HG03378 (cell line): Measurements from ENCODE around the gene REXO5.
"Not testable (repeated sequence)": the region's sequence is repeated elsewhere in the genome, so short reads cannot be mapped to it uniquely, and the experiment has no call there.

ENCODE experiments used
- ATAC-seq: cut with Tn5 transposase; IDR thresholded peaks from one replicate; pipeline ENCODE4 v1.9.1; 2021; ENCODE audit warnings: mild to moderate bottlenecking, moderate library complexity; ENCODE audit not compliant: unreplicated experiment

The REXO5 gene

GRCh38 chr16:20847550-20847949, 41.2 kb downstream of the REXO5 start:
- ATAC-seq = no peak

- no peak for ATAC-seq
These were observed 43.5 kb downstream of the REXO5 start for GRCh38 chr16:20849589-20850390.

GRCh38 chr16:20850981-20851380, 44.7 kb downstream of the REXO5 start:
- no peak for ATAC-seq

- no peak for ATAC-seq
These were observed 45.3 kb downstream of the REXO5 start for GRCh38 chr16:20851601-20852000.

GRCh38 chr16:20853143-20853542, 46.8 kb downstream of the REXO5 start:
- ATAC-seq = no peak

- ATAC-seq = no peak
These were observed 47.8 kb downstream of the REXO5 start for GRCh38 chr16:20853981-20854620.

GRCh38 chr16:20854963-20855362, 48.6 kb downstream of the REXO5 start:
- no peak for ATAC-seq

GRCh38 chr16:20857281-20857680, 51.0 kb downstream of the REXO5 start:
- ATAC-seq = no peak

- no peak for ATAC-seq
These were observed 52.9 kb downstream of the REXO5 start for GRCh38 chr16:20859229-20859628.

- ATAC-seq = no peak
These were observed 53.4 kb downstream of the REXO5 start for GRCh38 chr16:20859699-20860098.

- no peak for ATAC-seq
These were observed 54.0 kb downstream of the REXO5 start for GRCh38 chr16:20860361-20860760.

- not testable (repeated sequence) for ATAC-seq
These were observed 54.7 kb downstream of the REXO5 start for GRCh38 chr16:20860995-20861394.

GRCh38 chr16:20862162-20862960, 56.0 kb downstream of the REXO5 start:
- ATAC-seq = no peak

GRCh38 chr16:20864376-20864775, 58.0 kb downstream of the REXO5 start:
- ATAC-seq = not testable (repeated sequence)

GRCh38 chr16:20865420-20866131, 59.2 kb downstream of the REXO5 start:
- no peak for ATAC-seq

GRCh38 chr16:20866145-20866772, 59.9 kb downstream of the REXO5 start:
- ATAC-seq = no peak

- no peak for ATAC-seq
These were observed 60.5 kb downstream of the REXO5 start for GRCh38 chr16:20866801-20867200.

GRCh38 chr16:20867585-20867984, 61.3 kb downstream of the REXO5 start:
- ATAC-seq = no peak

- no peak for ATAC-seq
These were observed 62.6 kb downstream of the REXO5 start for GRCh38 chr16:20868890-20869289.

- ATAC-seq = no peak
These were observed 63.9 kb downstream of the REXO5 start for GRCh38 chr16:20870122-20870820.
